ENCODE data around the gene MBD4. TPM values are rescaled to one million over a fixed set of nuclear protein-coding genes. Genes with fewer than 3 reads are reported as not detected.

The MBD4 gene
- total RNA-seq, 1 donor from 2014 or later: 49.0 TPM

DNA sequence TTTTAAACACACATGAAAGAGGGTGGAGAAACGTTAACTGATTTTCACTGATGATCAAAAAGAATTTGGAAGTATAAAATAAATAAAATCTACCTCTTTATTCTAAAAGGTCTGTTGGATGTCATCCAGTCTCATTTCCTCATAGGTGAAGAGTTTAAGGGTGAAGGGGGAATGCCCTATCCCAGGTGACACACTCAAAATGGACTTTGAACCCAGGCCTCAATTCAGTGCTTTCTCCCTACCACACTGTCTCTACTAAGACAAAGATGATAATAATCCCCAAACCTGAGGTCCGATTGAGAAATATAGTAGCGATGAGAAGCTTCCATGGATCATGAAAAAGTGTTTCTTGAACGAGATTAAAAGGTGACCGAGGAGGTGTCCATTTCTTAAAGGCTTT, 6.2 kb downstream of the MBD4 start:
- intact Hi-C loops (cut with micrococcal nuclease): no loop called here

DNA sequence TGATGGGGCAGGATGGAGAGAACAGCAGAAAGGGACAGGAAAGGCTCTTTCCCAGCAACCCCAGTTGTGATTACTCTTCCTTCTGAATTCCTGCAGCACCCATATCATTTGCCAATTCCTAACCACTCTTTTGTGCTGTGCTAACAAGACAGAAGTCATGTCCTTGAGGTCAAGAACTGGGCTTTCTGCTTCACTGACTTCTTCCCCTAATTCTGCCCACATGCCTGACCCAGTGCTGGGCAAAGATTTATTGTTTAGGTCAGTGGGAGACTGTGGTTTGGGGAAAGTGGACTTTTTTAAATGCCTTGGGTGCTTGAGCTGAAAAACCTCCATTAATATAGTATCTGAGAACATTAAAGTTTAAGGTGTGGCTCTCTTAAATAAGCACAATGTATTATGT, 7.1 kb downstream of the MBD4 start:
- intact Hi-C loops (cut with micrococcal nuclease): no loop called here

DNA sequence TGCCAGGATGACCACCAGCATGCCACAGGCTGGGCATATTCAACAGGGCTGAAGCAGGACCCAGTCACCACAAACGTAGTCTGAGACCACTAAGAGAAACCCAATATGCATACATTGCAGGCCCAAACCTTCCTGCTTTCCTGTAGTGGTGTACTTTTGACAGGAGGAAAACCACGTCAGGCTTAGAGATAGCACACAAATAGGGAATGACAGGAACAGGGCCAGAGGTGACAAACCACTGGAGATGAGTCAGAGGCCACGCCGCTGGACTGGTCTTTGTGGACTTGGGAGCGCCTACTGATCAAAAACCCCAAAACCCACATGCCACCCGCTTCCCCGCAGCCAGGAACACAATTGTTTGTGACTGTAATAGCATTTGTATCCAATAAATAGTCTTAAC, 7.7 kb downstream of the MBD4 start:
- intact Hi-C loops (cut with micrococcal nuclease): no loop called here

DNA sequence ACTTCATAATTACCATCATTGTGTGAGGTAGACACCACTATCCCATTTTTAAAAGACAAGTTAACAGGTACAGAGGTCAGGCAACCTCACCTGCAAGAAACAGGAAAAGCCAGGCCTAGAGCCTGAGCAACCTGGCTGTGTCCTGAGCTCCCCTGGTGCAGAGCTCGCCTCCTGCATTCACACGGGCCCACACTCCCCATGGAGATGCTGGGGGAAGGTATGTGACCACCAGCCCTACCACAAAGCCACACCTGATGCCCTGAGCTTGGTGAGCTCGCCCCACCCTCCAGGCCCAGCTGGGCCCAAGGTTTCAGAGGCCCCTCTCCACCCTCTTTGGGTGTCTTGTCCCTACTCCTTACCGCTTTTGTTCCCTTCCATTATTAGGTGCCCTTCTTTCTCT, 10.1 kb downstream of the MBD4 start:
- intact Hi-C loops (cut with micrococcal nuclease): no loop called here

DNA sequence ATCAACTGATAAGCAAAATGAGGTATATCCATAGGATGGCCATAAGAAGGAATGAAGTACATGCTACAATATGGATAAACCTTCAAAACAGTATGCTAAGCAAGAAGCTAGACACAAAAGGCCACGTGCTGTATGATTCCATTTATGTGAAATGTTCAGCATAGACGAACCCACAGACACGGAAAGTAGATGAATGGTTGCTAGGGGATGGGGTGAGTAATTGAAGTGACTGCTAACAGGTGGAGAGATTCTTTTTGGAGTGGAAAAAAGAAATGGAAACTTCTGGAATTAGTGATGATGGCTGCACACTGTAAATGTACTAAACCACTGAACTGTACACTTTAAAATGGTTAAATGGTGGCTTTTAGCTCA, 10.7 kb downstream of the MBD4 start:
- intact Hi-C loops (cut with micrococcal nuclease): no loop called here

DNA sequence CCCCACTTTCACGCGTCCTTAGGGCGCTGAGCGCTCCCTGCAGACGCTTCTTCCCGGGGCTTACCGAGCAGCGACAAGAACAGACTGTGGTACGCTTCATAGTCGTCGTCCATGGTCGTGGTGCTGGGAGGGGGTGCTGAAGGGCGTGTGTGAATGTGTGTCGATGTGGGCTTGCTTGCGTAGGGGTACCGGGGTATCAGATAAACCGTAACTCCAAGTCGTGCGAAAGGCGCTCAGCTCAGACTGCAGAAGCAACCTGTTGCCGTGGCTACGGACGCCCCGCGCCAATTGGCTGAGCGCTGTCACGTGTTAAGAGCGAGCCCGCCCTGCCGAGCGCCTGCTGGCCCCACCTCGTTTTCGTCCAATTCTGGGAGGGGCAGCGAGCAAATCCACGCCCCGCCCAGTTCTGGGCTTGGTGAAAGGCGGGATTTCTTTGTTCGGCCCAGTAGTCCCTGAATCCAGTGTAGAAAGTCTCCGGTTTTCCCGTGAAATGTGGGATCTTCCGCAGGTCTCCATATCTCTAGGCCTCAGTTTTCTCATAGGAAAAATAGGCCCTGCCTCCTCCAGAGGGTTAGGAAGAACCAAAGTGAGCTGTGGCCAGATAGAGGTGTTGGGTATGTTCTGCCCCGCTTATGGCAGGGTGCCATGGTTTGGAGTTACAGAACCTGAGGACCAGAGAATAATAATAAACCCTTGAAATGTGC, 11.2 kb downstream of the MBD4 start, which contains the start of gene EFCAB12:
EFCAB12 (minus strand) TSS at position 261 of the 704 bp plus-strand sequence; CDS start at position 113, 148 bp downstream.
- intact Hi-C loops (cut with micrococcal nuclease): loop anchor here (1.0 kb wide), 2 partner anchors 12 to 29 kb away; partner anchors contain the start of gene IFT122

DNA sequence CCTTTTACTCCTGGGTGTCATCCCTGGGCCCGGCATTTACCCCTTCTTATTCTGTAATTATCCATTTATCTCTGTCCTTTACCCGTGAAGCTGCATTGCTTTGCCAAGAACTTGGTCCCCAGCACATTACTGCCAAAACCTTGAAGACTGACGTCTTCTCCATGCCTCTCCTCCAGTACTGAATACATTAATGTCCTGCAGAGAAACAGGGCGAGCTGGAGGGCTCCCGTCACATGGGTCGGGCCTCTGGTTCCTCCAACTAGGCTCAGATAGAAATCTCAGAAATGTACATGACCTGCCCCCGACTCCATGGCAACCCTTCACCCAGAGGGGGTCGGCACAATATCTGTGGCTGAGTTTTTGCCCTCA, 11.8 kb downstream of the MBD4 start:
- intact Hi-C loops (cut with micrococcal nuclease): loop anchor here (1.0 kb wide), 2 partner anchors 12 to 29 kb away; partner anchors contain the start of gene IFT122

DNA sequence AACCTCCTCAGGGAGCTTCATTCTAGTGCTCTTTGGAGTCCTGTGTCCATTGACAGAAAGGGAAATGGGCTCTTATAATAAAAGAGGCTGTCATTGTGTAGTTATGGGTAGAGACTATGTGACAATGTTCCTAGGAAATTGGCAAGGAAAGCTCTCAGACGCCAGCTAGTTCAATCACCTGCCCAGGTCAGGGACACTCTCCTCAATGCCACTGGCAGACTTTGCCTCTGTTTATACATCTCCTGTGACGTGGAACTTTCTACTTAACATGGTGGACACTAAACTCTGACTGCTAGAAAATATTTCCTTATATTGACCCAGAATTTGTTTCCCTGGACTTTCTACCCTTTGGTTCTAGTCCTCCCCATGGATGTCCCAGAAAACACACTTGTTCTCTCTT, 14.1 kb downstream of the MBD4 start:
- intact Hi-C loops (cut with micrococcal nuclease): no loop called here

DNA sequence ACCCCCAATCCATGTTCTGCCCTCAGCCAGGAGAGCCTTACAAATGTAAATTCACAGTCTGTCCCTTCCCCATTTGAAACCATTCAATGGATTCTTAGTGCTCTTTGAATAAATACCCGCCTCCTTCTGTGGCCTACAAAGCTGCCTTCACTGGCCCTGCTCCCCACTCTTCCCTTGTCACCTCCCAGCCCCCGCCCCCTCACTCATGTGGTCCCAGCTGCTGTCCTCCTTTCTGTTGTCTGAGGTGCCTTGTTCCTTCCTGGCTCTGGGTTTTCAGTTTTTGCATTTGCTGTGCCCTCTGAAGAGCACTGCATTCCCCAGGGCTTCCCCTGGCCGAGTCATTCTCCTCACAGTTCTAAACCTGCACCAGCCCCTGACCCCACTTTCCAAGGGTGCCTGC, 14.5 kb downstream of the MBD4 start:
- intact Hi-C loops (cut with micrococcal nuclease): no loop called here

DNA sequence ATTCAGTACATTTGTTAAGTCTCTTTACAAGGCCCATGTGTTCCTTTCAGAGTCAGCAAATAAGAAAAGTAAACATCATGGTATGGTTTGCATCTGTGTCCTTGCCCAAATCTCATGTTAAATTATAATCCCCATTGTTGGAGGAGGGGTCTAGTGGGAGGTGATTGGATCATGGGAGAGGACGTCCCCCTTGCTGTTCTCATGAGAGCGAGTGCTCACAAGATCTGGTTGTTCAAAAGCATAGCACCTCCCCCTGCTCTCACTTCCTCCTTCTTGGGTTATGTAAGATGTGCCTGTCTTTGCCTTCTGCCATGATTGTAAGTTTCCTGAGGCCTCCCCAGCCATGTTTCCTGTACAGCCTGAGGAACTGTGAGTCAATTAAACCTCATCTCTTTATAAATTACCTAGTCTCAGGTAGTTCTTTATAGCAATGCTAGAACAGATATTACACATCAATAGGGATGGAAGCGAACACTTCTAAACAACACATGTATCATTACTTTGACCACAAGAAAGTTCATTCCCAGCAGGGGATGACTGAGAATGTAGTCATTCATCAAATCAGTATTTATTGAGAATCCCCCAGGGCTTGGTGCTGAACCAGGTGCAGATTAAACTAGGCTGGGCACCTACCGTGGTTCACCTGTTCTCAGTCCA, 15.4 kb downstream of the MBD4 start:
- intact Hi-C loops (cut with micrococcal nuclease): no loop called here

DNA sequence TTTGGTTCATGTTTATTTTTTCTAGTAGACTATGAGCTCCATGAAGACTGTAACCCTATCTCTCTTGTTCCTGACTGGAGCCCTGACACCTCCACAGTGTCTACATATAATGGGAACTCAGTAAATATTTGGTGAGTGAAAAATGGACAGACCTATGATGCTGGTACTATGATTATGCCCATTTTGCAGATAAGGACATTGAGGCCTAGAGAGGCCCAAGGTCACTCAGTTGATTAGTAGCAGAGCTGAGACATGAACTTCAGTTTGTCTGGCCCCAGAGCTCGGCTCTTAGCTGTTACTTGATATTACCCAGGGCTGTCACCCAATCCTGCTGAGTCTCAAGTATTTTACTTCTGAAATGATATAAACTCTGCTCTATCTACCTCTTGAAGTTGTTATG, 16.9 kb downstream of the MBD4 start:
- intact Hi-C loops (cut with micrococcal nuclease): no loop called here

DNA sequence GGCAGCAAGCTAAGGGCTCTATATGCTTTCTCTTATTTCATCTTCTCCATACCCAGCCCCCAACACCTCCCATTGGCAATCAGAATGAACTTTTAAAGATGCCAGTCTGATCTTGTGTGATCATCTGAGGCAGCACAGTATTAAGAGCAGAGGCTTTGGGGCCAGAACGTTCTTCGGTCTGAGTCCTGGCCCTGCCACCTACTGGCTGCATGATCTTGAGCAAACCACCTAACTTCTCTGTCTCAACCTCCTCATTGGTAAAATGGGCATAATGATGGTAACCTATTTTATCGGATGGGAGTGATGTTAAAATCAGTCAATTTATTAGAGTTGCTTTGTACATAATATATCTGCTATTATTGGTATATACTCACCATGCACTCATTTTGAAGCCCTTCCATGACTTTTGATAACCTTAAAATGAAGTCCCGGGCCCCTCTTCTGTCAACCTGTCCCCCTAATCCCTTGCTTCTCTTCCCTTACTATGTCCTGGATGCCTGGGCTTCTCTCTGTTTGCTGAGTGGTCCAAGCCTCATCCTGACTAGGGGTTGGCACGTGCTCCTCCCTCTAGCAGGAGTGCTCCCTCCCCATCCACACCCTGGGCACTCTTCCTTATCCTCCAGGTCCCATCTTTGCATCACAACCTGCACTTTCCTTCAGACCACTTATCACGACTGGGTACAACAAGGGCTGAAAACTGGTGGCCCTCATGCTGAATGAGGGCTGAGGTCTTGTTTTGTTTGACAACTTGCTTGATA, 17.6 kb downstream of the MBD4 start:
- intact Hi-C loops (cut with micrococcal nuclease): no loop called here

DNA sequence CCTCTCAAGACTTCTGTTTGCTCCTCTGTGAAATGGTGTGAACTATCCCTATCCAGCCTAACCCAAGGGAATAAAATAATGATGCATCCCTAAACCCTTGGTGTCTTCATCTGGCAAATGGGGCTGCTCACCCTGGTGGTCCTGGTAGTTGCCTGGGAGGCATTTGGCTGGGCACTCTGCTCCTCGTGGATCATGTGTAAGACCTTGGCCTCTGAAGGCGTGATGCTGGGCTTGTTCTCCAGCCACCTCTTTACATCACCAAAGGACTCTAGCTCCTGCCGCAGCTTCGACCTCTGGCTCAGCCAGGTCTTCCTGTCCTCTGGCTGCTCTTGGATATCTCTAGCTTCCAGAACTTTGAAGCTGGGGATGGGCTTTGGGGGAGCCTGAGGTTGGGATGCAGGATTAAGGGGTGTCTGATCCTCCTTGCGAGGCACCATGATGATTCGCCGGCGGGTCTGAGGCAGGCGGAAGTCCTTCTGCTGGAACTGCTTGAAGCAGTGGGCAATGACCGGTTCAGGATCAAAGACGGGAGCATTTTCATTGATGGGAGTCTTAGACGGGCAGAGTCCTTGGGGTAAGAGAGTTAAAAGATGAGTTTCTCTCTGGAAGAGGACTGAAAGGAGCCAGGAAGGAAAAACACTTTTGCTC, 18.4 kb downstream of the MBD4 start:
- intact Hi-C loops (cut with micrococcal nuclease): no loop called here

DNA sequence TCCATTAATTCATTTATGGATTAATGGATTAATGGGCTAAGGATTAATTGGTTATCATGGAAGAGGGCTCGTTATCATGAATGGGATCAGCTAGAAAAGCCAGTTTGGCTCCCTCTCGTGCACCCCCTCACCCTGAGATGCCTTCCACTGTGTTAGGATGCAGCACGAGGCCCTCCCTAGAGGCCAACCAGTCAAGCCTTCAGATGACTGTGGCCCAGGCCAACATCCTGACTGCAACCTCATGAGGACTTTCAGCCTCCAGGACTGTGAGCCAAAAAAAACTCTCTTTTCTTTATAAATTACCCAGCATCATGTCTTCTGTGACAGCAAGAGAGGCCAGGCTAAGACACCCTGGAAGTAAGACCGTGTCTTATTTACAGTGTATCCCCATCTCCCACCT, 20.3 kb downstream of the MBD4 start:
- intact Hi-C loops (cut with micrococcal nuclease): no loop called here

DNA sequence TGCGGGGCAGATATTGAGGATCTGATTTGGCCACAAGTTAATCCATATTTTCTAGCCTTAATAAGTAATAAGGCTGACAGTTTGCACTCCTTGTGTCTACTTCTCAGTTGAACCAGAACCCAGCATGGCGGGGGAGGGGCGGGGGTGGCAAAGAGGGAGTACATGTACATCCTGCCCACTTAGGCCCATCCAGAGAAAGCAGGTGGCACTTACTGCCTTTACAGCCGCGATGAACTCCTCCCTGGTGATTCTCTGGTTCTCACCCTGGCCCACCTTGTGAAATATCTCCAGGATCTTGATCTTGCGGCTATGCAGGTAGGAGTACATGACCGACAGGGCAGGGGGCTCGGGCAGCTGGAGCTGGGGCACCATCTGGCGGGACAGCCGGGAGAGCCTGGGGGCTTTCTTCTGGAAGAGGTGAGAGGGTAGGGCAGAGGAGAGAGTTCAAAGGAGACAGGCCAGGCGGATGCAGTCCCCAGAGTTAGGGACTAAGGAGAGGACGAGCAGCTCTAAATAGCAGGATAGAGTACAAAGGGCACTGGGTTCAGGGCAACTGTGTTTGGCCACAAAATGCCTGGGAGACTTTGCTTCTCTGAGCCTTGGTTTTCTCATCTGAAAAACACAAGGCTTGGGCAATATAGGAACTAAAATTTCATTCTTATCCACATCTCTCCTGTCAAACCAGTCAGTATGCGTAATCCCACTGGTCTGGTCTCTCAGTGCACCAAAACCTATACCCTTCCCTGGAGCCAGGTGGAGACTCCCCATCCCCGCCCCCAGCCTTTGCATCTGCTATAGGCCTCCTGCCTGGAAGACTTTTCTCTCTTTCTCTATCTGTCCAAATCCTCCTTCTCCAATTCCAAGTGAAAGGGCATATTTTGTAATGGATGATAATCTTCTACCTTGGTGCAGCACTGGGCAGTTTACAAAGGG, 21.4 kb downstream of the MBD4 start:
- intact Hi-C loops (cut with micrococcal nuclease): no loop called here

DNA sequence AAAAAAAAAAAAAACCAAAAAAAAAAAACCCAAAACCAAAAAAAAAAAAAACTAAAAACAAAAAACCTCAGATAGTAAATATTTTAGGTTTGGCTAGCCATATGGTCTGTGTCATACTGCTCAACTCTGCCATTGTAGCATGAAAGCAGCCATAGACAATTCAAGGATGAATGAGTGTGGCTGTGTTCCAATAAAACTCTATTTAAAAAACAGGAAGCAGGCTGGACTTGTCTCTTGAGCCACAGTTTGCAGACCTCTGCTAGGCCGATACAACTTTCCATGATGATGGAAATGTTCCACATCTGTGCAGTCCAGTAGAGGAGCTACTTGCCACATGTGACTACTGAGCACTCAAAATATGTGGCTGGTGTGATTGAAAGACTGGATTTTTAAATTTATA, 22.4 kb downstream of the MBD4 start:
- intact Hi-C loops (cut with micrococcal nuclease): no loop called here

DNA sequence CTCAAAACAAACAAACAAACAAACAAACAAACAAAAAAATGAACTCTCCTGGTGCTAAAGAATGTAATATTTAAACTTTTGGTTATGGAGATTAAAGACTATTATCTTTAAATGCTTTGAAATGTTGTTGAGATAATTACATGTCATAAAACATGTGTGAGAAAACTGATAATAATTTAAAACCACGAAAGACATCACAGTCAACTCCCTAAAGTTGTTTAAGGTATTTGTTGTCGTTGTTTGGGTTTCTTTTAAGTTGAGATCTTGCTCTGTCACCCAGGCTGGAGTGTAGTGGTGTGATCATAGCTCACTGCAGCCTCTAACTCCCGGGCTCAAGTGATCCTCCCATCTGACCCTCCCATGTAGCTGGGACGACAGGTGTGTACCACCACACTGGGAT, 23.3 kb downstream of the MBD4 start:
- intact Hi-C loops (cut with micrococcal nuclease): no loop called here

DNA sequence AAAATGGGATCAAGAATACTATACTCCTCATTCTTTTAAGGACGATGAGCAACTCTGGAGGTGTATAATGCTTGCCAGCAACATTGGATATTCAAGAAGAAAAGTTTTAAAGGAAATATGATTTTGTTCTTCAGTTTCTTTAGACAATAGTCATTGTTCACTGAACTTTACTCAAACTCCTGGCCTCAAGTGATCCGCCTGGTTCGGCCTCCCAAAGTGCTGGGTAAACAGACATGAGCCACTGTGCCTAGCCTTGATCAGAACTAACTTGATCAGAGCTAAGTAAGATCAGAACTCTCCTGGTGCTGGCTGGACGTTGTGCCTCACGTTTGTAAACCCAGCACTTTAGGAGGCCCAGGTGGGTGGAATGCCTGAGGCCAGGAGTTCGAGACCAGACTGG, 23.9 kb downstream of the MBD4 start:
- intact Hi-C loops (cut with micrococcal nuclease): no loop called here

DNA sequence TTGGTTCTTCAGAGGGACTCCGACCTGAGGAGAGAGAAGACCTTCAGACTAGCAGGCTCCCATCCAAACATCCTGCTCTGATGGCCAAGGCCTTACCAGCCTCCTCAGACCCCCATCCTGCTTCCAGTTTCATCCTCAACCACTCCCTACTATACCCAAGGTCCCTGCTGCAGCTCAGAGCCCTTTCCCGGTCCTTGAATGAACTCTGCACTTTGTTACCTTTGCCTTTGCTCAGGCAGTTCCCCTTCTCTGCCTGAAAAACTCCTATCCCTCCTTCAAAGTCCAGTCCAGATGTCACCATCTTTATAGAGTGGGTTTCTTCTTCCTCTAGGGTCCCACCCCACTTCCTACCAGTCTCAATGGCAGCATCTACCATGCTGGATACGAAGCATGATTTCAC, 24.4 kb downstream of the MBD4 start:
- intact Hi-C loops (cut with micrococcal nuclease): no loop called here

DNA sequence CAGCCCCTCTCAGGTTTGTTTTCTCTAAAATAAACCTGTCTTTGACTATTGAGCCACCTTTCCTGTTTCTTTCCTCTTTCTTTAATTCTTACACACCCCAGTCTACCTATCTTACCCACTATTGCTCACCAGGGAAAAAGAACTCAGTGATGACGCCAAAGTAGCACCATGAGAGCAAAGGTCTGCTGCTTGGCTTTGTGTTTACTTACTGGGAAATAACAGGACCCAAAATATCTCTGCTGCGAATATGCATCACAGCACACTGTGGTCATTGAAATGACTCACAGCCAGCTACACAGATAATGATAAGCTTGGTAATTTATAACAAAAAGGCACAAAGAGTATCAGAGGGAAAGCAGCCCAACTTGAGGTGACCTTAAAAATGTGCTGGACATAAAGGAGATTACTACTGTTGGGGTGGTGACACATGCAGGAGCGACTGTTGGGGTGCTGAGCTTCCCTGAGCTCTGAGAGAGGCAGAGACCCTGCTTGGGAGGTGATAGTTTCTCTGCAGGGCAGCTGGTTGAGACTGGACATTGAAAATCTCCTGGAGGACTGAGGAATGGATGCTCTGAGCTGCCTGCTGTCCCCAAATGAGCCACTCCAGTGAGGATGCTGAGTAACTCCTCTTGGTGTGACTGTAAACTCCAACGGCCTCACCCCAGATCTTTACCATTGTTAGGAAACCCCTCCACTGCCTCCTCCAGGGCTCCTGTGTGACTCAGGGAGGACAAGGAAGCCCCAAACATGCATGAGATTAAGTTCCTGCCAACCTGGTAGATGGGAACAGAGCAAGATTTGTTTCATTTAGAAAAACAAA, 25.9 kb downstream of the MBD4 start:
- intact Hi-C loops (cut with micrococcal nuclease): no loop called here

Measured in T-helper 2 cell treated with Interferon-gamma antibody and Interleukin-4, amounts not matched to agents 100 ng/mL and 5 ng/mL, for 36 hours (primary cell).